NCI-H460 (cell line): Measurements from ENCODE around the gene SETBP1. TPM values are rescaled to one million over a fixed set of nuclear protein-coding genes. Genes with fewer than 3 reads are reported as not detected.

Experiments used
- DNase-seq: peaks from one replicate; pipeline ENCODE4 v3.0.0-alpha.2; 2016; ENCODE audit warnings: low read depth; ENCODE audit errors: extremely low read depth
- total RNA-seq: library from RNA; depleted of rRNA; stranded (reverse); fragments of >200 nt; shearing (Covaris generic); gene quantifications from 2 replicates; pipeline ENCODE4 v1.2.3, GENCODE V29; 2014

Gene SETBP1
- total RNA-seq, 1 experiment from 2014 or later, result 2.0 TPM

DNA sequence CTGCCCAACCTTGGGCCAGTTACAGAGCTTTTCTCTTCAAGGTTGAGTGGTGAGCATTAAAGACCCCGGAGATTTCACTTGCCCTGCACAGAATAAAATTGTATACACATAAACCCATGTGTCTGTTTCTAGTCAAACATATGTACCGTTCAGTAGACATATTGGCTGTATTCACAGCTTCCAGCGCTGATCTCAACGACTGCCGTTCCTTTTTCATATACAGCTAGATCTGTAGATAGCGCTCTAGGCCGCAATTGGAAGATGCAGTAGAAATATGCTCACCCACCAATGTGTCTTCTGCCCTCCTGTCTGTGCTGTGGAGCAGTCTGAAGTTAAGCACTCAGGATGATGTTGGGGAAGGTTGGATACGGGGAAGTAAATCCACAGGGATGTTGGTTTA lies 317.7 kb downstream of the SETBP1 start:
- no peak for DNase-seq

DNA sequence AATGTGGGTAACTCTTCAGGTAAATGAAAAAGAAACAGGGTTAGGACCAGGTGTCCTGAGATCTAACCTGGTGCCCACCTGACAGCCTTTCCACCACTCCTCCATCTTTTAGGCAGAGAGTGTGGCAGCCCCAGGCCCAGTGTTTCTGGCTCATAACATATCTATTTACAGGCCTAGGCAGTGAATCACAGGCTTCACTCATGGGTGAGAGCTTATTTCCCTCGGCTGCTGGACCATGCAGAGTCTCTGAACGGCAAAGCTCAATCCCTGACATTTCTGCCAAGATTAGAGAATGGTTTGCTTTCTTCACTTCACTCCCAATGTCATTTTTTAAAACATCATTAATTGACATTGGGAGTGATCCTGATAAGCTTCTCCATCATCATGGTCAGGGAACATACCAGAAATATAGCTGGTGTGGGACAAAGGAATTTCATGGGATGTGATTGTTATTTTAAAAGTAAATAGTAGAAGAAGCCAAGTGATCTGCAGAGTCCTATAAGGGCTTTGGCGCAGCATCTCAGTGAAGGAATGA lies 323.9 kb downstream of the SETBP1 start:
- DNase-seq, result no peak

DNA sequence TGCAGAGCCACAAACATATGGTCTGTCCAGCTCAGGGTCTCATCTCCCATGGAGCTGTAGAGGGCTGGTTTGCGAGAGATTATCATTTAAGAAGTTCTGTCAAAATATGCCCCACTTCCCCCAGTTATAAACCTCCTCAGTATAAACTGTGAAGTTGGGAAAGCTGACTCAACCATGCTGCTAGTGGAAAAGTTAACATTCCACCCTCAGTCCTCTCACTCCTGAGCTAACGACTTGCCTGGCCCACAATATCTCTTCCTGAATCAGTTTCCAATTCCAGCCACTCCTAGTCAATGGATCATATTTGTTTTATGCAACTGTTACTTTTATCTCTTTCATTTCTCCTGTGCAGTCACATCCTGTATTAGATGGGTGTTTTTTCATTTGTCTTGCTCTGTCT lies 326.2 kb downstream of the SETBP1 start:
- DNase-seq, result no peak

DNA sequence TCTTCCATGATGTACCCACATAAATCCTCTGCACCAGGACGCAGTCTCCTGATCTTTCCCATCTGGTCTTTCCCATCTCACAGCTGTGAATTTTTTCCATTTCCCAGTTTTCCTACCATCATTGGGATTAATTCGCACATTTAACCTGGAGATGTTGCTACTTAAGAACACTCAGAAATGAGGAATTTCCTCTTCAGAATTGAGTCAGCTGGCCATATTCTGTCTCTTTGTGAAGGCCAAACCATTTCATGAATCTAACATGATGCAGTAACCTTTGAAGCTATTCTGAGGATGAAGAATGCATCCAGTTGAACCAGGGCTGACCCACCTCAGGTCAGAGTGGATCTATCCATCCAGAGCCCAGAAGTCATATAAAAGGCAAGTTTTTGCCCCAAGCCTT lies 326.8 kb downstream of the SETBP1 start:
- no peak for DNase-seq

DNA sequence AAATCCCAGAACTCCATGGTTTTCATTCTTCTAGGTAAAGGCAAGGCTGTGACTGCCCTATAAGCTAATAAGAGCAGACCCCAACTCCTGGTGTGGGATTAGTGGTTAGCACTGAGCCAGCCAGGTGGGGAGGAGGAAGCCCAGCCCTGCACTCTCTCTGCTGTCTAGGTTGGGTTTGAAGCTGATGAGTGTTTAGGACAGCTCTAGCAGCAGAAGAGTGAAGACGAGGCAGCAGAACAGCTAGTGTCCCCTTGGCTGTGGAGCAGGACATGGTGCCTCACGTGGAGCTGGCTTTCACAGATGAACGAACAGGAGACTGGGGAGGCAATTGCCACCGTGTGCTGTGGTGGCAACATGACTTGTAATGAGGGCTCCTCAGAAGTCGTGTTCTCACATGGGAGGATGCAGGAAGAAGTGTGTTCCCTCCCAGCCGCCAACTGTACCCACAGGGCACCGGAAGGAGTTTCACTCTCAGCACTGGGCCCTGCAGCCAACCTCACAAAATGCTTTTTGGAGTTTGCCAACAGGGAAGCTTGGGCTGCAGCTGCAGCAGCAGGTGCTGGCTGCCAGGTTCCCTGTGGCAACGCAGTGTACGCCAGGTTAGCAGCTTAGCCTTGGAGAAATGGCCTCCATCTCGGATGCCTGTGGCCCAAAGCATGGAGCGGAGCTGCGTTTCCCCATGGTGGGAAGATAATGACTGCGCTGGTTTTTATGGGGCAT lies 328.2 kb downstream of the SETBP1 start:
- no peak for DNase-seq

DNA sequence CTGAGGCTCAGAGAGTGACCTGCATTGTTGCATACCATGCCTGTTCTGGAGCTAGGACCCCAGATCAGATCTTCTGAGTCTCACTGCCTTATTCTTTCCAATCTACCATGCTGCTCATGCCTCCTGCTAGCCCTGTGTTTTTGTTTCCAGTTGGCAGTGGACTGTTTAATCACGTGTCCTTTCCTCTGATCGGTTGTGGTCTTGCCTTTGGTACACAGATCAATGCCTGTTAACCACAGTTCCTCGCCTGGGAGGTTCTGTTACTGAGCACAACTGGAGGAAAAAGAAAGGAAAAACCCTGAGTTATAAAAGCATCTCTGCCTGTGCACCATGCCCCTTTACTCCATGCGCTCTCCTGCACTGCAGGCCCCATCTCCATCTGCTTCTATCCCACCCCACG lies 329.1 kb downstream of the SETBP1 start:
- no peak for DNase-seq

DNA sequence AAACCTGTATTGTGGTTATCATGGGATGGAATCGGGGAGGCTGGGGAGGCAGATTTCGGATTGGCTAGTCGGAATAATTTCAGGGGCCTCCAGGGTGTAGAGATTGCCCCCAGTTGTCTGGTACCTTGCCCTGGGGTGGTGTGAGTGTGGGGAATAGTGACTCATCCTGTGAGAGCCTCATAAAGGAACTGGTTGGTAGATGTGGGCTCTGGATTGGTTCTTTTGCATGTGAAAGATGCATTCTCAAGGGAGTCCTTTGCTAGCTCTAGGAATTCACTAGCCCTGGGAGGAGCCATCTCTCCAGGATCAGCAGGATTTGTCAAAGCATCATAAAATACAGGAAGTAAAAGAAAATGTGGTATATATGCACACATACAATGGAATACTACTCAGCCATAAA lies 331.6 kb downstream of the SETBP1 start:
- DNase-seq, result no peak

DNA sequence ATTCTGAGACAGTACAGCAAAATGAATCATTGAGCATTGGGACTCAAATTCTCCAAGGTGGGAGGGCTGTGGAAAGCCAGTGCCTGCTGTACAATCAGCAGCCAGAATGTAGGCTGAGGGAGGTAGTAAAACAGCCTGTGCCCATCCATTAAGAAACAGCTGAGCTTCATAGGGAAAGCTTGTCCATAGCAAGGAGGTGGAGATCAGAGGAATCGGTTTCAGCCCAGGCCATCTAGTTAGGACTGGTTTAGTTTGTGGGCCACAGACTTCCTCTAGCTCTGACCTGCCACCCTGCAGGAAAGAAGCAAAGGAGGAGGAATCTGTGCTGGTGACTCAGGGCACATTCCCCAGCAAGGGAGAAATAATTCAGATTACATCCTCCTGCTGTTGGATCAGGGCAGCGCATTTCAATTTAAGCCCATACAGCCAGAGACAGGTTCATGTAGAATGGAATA lies 333.4 kb downstream of the SETBP1 start:
- DNase-seq, result peak; percentile 31

DNA sequence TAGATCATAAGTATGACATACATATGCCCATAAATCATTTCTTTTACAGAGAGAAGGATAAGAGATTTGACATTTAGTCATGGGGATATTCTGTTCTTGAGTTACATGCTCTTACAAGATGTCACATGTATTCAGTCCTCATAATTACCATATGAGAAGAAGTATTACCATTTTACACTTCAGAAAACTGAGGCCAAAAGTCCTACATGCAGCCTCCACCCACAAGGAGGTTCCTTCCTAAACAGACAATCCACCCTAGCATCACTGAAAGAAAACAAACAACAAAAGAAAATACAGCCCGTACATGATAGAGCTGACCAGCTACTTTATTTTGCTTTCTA lies 335.1 kb downstream of the SETBP1 start:
- no peak for DNase-seq

DNA sequence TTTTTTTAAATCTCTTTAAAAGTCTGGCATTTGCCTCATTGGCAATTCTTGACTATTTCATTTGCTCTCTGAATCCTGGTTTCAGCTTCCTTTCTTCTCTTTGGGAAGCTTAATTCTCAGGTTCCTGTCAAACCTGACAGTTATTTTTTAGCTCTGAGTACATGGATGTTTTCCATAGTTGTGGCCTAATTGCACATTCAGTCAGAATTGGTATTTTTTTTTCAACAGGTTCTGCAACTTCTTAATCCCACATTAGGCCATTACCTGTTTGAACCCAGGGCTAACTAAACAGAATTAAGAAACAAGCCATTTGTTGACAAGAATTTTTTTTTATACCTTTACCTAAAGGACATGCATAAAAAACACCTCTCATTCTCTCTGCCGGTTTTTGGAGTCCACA lies 338.8 kb downstream of the SETBP1 start:
- DNase-seq, result no peak

DNA sequence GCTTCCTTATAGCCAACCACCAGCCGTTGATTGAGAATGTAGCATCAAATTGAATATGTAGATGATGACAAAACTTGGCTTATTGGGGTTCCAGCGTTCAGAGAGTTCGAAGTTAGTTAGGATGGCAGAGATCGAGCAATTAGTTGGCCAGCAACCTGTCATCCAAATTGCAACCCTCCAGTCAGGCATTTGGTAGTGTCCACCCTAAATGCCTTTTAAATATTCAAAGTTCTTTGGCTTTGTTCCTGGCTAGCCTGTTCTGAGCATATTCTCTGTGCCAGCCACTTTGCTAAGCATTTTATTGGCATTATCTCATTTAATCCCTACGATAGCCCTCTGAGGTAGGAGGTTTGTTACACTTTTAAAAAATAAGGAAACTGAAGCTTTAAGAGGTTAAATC lies 342.8 kb downstream of the SETBP1 start:
- DNase-seq, result no peak

DNA sequence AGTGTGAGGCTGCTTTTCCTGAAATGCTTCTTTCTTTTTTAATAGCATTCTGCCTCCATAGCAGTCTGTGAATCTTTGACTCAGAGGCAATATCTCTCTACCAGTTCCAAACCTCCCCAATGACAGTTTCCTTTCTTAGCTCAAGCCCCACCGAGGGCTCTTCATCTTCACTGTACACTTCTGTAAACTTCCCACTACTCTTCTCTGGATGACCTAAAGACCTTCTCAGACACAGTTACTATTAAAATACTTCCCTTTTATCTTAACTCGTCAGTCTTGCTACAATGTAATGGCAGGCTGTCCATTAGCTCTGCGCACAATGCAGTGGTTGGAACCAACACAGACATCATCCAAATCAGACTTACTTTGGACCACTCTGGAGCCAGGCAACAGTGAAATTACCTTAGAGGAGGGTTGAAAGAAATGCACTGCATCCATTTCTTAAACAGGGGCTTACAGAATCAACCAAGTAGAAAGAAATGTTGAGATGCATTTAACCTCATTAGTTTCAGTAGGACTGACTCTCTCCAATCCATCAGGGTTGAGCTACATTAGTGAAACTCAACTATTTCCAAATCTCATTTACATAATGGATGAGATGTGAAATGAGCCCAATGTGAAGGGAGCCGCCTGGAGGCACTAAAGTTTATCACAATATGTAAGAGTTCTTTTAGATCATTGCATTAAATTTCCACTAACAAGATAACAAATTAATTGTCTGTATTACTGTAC lies 343.8 kb downstream of the SETBP1 start:
- DNase-seq, result no peak

DNA sequence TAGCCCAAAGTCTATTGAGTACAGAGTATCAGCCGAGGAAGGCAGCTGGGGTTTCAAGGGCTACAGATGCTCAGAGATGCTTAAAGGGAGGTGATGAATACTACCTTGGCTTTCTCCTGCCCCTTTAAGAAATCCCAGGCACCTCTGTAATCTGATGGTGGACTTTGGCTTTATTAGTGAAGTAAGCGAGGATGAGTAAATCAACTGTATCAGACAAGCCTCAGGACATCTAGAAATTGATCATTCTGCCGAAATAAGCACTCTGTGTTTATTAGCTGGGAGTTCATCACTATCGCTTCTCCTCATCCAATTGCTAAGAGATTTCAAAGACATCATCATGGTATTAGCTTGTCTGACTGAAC lies 344.4 kb downstream of the SETBP1 start:
- no peak for DNase-seq

DNA sequence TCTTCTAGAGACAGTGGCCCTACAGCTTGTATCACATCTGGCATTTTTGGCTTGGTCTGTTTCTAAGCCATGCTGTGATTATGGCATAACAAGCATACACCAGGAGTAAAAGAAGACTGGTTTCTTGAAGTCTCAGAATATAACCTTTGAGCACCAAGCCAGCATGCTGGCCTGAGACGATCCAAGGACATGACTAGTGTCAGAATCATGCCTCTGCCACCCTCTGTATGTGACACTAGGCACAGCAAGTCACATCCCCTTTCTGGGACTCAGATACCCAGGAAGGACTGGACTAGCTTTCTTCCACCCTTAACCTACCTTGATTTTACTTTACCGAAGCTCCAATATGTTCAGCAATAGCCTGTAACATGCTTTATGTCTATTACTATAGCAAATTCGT lies 345.5 kb downstream of the SETBP1 start:
- DNase-seq, result no peak

DNA sequence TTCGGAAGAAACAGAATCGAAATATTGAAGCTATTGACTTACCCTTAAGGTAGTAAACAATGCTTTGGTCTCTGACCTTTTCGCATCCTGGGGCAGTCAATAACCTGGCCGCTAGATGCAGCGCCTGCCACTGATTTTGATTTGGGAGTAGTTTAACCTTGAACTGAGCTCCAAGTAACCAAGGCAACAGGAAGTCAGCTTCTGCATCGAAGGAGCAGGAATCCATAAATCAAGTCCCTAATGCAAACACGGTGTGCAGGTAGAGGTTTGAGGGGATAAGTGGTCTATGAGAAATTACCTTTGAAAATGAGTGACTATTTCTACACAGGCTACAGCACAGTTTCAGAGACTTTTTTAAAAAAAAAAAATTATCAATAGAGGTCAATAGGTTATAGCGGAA lies 353.5 kb downstream of the SETBP1 start:
- DNase-seq, result no peak

DNA sequence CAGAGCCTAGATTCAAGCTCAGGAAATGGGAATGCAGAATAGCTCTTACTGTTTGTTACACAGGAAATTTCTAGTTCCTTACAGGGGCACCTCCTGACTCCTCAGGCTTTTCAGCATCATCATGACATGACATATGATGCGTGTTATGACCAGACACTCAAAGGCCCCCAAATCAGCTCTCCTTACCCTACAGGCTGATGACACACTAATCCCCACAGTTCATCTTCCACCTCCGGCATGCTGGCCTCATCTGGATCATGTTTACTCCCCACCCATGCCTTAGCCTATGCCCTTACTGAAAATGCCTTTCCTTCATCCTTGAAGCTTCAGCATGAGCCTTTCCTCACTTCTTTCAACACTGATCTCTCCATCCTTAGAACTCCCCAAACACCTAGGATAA lies 356.9 kb downstream of the SETBP1 start:
- no peak for DNase-seq

DNA sequence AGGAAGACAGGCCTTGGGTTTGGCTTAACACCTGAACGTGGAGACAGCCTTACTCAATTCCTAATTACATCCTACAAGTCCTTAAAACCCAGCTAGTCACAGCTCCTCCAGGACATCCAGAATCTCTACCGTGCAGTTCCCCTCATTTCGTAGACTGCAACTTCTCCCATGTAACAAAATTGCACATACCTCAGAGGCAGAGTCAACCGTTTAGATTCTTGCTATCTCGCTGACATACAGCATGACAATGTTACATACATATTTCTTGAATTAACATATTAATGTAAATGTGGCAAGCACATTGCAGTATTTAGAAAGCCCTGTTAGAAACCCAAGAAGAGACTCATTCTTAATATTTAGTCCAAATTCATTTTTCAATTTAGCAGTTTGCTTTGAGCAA lies 358.7 kb downstream of the SETBP1 start:
- DNase-seq, result no peak

DNA sequence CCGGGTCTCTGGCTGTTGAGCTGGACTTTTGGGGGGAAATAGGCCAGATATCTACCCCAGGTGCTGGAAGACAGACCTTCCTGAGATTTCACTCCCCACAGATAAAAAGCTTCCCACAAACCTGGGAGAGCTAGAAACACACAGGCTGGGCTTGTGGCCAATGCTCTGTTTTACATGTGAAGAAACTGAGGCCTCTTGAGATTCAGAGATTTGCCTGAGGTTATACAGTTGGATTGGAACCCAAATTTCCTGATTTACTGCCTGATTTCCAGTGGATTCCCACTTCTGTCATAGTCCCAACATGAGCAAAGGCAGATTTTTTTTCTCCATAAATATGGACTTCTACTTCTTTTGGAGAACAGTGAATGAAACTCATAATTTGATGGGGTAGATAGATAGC lies 360.2 kb downstream of the SETBP1 start:
- no peak for DNase-seq

DNA sequence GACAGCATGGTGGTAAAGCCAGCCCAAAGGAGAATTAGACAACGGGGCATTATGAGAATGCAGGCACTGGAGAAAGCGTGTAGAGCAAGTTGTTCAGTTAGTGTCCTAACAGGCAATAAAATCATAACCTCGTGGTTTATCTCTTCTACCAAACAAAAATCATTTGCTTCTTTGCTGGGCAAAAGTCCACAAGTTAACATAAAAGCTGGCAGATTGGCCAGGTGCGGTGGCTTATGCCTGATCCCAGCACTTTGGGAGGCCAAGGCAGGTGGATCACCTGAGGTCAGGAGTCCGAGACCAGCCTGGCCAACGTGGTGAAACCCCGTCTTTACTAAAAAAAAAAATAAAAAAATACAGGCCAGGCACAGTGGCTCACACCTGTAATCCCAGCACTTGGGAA lies 364.1 kb downstream of the SETBP1 start:
- DNase-seq, result no peak

DNA sequence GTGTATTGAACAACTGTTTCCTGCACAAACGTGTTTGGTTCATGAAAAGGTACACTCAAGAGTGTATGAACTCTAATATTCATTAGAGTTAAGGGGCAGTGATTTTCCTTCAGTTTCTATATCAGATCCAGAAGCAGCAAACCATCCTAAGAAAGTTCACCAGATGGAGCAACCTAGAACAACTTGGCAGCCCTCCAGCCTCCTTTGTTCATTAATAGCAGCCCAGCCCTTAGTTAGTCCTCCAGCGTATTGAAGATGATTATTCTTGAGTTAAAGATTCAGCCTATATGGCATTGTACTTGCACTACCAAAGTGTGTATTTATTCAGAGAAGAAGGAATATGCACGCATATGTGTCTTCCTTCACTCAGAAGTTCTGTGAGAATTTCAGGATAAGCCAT lies 365.5 kb downstream of the SETBP1 start:
- no peak for DNase-seq

DNA sequence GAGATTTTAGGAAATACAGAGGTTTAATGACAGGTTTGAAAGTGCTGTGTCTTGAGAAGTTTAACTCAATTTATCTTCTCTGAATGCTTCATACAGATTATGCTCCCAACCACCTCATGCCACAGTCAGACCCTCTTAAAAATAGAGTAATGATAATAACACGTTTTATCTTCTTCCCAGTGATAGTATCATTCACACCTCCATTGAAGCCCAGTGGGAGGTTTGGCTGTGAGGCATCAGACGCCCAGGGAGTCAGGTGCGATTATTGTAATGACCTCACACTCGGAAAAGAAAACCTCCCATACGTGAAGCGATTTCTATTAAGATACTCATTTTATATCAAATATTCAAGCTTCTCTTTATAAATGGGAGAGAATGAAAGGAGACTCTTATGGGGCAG lies 366.3 kb downstream of the SETBP1 start:
- DNase-seq, result no peak

DNA sequence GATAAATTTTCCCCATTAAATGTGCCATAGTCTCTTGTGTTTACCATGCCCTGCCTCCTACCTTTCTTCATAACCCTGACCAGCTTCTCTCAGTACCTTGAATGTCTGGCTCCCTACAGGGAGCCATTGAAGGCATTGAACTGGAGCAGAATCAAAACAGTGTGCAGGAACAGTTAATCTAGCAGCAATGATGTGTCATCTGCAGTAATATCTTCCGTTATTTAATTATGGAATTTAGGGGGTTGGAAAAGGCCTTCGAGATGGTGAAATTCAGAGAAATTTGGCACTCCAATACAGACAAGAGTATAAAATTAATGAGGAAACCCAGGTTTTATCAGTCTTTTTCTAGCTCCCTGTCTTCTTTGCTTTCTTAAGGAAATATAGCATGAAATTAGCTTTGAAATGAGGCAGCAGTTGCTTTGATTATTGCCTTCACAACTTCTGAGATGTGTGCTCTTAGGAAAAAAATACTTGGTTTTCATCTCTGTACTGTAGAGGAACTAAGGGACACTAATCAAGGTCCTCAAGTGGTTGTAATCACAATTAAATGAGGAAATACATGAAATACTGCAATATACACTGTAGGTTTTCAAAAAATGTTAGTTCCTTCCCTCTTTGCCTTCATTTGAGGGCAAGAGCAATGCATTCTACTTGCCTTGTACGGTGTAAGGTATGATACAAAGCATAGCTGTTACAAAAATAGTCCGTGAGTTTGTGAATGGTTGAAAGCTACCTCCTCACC lies 369.1 kb downstream of the SETBP1 start:
- DNase-seq, result no peak
